GM19467 (cell line): ENCODE data around the gene HORMAD2.
"Not testable (repeated sequence)": the region's sequence is repeated elsewhere in the genome, so short reads cannot be mapped to it uniquely, and the experiment has no call there.

ENCODE experiments used
- ATAC-seq: cut with Tn5 transposase; IDR thresholded peaks from one replicate; pipeline ENCODE4 v1.9.1; 2021; ENCODE audit warnings: mild to moderate bottlenecking, moderate library complexity; ENCODE audit not compliant: unreplicated experiment

HORMAD2 gene

DNA sequence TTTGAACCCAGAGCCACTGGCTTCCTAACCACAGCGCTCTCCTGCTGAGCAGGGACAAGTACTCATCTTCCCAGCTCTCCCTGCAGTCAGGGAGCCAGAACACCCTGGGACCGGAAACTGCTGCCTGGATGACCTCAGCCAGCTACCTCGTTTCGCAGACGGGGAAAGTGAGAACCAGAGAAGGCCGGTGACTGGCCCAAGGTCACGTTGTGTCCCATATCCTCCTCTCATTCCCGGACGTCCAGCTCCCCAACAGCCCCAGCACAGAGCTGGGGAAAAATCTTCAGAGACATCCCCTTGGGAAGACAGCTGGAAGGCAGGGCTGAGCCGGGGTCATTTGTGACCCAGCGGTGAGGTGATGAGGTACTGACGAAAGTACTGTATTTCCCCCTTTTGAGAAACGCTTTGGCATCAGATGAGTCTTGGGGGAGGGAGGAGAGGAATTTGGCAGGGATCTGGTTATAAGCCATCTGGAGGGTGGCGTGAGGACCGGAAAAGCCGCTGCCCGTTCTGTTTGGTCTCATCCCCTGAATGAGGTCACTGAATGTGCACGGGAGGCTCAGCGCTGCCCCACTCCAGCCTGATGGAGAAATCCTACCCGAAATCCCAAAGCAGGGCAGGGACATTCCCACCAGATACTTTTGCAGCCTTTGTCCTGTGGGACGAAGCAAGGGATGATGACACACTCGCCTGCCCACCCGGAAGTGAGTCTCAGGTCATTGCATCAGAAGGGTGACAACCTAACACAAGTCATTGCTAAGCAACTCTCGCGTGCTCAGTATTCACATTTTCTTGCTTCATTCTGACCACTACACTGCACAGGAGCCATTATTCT lies 125.2 kb downstream of the HORMAD2 start:
- no peak for ATAC-seq

DNA sequence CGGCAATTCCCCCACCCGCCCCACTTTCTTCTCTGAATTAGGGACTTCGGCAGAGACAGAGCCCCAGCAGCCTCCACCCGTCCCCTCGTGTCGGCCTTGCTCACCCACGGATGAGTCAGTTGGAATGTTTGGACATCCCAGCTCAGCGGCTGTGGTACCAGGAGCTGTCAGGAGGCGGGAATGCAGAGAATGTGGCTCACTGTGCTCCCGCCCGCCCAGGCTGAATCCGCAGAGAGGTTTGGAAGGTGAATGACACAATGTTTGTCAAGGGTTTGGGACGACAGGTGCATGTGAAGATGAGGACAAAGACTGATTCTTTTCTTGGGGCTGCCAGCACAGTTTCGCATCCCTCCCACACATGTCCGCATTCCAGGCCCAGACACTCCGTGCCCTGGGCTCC lies 126.7 kb downstream of the HORMAD2 start:
- no peak for ATAC-seq

DNA sequence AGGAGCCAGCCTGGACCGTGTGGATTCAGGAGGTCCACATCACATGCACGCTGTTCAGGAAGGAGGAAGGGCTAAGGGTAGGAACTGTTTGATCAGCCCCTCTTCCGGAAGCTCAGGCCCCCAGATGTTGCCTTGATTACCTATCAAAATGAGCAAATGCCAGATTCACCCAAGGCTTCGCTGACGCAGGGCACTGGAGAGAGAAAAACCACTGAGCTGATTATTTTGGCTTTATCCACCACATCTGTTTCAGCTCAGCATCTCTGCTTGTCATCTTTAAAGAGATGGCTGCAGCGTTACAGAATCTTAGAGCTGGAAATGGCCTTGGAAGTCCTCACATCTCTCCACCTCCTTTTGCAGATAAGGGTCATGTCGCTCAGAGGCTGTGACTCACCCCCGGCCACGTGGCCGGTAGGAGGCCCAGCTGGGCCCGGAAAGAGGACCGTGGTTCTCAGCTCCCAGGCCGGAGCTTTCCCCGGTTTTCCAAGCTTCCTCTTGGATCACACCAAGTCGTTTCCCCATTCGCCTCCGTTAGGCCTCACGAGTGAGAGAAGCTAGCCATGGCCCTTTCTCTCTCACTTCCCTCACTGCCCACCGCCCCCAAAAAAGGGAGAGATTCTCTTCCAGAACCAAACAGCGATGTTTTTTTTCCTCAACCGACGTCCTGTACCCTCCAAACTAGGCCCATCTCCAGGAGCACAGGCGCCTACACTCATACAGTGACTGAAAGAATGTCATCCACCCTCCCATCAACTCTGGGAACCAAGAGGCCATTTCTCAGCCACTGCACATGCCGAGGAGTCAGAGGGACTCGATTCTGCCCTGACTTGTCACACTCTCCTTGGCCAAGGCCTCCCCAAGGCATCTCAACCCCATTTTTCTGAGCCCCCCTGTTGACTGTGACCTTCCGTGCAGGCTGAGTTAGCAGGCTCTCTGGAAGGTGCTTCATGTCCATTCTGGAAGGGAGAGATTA lies 128.7 kb downstream of the HORMAD2 start:
- no peak for ATAC-seq

DNA sequence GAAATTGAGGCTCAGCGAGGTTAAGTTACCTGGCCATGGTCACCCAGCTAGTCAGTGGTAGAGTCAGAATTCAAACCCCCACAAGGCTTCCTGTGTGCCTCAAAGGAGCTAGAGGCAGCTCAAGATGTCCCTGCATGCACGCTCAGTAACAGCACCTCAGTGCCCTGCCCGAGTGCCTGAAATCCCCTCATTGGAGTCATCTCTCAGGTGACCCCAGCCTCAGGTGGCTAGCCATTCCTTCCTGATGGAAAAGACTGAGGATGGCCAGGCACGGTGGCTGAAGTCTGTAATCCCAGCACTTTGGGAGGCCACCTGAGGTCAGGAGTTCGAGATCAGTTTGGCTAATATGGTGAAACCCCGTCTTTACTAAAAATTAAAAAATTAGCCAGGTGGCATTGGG lies 129.4 kb downstream of the HORMAD2 start:
- no peak for ATAC-seq

DNA sequence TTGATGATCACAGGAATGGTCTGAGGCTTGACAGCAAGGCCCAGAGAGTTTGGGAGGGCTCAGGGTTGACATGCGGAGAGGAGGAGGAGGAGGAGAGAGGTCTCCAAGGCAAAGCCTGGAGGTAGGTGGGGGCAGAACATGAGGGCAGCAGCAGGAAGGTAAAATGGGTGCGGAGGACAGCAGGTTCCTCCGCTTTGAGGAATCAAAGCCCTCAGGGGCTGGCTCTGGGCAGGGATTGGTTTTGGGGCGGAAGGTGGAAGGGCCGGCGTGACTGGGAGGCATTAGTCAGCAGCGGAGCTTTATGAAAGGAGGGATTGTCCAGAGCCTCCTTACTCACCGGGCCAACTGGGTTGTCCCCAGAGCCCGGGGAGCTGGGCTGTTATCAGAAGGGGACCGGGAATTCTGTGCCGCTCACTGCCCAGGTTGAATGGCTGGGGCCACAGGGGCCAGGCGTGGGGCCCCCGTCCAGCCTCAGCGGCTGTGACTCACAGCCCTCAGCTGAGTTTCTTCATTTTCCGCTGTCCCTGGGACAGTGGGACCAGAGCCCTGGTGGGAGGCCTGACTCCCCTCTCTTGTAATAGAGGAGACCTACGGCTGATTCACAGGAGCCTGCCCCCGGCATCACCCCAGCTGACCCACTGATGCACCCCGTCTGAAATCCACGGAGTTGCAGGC lies 130.1 kb downstream of the HORMAD2 start:
- ATAC-seq = no peak

DNA sequence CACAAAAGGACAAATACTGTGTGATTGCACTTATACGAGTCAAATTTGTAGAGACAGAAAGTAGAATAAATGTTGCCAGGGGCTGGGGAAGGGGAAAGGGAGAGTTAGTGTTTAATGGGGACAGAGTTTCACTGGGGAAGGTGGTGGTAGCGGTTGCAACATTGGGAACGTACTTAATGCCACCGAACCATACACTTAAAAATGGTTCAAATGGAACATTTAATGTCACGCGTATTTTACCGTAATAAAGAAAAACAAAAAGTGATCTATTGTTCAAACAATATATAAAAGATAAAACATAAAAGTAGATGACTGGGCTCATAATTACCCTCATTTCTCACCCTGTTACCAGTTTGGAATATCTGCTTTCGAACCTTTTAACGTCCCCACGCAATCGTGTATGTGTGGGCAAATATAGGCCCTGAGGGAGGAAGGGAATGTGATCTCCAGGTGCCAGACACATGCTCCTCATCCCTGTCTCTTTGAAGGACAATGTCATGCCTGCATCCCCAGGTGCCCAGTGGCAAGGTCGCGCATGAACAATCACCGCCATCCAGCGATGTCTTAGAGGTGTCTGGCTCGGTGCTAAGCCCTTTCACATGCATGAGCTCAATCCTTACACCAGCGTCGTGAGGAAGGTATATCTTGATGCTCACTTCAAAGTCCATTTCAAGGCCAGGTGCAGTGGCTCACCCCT lies 131.0 kb downstream of the HORMAD2 start:
- no peak for ATAC-seq

DNA sequence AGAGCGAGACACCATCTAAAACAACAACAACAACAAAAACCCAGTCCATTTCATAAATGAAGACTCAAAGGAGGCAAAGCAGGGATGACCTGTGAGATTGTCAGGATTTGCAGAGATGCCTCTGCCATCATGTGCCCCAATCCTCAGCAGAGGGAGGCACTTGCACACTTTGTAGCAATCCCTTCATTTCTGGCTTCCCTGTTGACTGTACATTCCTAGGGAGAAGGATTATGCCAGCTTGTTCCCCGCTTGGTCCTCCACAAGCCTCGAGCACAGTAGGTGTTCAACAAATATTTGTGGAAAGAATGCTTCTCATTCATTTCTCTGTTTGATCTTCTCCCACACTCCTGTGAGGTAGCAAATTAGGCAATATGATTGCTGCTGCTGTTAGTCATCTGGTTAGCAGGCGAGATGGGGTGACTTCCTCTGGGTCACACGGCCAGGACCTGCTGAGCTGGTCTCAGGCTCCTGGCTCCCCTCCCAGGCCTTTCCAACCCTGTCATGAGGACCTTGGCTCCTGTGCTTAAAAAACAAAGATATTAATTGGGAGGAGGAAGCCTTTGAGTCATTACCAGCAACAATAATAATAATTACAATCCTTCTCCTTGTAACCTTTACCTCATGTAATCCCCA lies 132.2 kb downstream of the HORMAD2 start:
- ATAC-seq = no peak

DNA sequence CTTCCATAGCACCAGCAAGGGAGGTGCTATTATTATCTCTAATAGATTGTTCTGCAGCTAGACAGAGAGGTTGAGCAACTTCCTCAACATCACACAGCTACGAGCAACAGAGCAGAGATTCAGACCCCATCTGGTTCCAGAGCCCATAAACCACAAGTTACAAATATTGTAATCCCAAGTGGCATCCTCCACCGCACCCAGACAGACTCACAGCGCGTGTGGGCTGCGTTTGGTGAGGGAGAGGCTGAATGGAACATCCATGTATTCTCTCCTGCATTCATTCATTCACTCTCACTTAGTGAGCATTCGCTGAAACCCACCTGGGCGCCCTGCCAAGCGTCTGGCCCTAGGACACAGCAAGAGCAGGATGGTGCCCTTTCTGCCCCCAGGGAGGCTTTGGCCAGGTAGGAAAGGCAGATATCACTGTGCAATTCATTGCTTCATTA lies 132.8 kb downstream of the HORMAD2 start:
- ATAC-seq = no peak

DNA sequence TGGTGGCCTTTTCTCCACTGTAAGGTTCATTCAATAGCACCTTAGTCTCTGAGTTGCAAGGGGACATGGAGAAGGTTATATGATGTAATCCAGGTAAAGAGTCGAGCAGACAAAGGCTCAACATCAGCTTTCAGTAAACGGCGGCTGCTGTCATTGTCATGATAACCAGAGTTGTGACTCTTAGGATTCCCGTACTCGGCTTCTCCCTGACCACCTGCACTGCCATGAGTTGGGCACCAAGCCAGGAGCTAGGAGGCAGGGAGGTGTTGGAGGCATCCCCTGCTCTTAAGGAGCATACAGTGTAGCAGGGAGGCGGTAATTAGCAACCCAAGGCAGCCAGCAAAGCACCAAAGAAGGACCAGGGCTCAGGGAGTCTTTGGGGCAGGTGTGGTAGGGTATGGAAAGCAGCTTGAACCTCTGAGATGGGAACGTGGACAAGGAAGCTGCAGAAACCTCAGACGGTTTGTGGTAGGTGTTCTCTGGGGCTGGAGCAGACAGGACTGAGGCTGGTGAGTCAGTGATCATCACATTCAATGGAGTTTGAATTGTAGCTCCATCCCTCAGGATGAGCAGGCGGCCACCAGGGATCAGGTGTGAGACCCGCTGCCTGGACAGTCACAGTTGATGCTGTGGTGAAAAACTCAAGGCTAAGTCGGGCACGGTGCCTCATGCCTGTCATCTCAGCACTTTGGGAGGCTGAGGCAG lies 134.6 kb downstream of the HORMAD2 start:
- no peak for ATAC-seq

DNA sequence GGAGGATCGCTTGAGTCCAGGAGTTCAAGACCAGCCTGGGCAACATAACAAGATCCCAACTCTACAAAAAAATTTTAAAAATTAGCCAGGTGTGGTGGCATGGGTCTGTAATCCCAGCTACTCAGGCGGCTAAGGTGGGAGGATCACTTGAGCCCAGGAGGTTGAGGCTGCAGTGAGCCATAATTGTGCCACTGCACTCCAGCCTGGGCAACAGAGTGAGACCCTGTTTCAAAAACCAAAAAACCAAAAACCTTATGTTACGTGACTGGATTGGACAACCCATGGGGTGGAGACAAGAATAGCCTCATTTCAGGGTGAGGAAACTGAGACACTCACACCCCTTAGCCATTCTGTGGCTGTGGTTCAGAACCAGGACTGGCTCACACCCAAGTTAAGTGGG lies 136.0 kb downstream of the HORMAD2 start:
- ATAC-seq = not testable (repeated sequence)

DNA sequence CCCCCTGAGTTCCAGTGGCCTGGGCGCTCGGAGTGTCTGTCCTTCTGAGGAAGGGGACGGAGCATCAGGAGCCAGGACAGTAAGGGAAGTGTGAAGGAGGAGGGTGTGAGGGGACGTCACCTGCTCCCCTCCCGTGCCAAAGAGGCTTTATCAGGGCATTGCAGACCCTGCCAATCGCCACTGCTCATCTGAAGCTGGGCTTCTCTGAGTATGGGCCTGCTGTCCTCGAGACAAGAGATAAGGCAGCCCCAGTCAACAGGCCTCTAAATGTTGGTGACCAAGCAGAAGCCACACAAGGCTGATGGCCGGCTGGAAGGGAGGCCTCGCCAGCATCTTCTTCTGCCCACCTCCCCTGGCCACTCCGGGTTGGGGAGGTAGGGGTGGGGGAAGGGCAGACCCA lies 136.4 kb downstream of the HORMAD2 start:
- ATAC-seq = no peak

DNA sequence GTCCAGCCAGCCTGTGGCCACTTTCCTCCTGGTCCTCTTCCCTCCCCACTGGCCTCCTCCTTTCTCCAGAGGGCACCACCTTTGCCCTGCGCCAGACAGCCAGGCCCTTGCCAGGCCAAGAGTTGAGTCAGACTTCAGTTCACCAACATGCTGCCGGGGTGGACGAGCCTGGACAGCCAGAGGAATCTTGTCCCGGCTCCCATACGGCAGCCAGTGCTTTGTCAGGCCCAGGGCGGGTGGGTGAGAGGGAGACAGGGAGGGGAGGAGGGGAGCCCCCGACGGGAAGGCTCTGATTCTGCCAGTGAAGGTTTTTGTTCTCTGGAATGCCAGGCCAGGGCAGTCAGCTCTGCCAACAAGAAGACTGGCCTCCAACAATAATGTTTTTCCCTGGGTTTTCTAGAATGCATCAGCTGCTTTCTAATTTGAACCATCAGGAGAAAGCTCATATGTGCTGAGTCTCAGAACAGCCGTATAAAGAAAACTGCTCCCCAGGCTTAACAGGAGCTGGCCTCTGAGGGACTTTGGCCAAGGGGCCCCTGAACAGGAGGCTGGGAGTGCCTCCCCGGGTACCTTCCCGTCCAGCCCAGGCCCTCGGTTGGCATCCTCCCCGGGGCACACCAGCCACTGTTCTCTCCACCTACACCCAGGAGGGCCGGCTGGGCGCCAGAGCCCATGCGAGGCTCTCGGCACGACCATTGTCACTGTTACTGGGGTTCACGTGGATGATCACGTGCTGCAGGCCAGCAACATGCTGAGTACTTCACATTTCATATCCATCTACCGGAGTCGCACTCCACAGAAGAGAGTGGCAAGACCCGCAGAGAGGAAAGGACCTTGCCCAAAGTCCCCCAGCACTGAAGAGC lies 137.7 kb downstream of the HORMAD2 start:
- no peak for ATAC-seq

DNA sequence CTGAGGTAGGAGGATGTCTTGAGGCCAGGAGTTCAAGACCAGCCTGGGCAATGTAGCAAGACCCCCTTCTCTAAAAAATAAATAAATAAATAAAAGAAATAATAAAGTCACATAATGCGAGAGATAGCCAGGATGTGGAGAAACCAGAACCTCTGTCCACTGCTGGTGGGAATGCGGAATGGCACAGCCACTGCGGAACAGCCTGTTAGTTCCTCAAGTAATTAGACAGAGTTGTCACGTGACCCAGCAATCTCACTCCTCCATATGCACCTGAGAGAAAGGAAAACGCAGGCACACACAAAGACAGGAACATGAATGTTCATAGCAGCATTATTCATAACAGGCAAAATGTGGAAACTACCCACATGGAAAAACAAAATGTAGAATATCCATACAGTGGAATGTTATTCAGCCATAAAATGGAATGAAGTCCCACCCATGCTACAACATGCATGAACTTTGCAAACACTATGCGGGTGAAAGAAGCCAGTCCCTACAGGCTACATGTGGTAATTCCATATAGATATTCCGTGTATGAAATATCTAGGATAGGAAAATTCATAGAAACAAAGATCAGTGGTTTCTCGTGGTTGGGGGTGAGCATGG lies 138.9 kb downstream of the HORMAD2 start:
- no peak for ATAC-seq

DNA sequence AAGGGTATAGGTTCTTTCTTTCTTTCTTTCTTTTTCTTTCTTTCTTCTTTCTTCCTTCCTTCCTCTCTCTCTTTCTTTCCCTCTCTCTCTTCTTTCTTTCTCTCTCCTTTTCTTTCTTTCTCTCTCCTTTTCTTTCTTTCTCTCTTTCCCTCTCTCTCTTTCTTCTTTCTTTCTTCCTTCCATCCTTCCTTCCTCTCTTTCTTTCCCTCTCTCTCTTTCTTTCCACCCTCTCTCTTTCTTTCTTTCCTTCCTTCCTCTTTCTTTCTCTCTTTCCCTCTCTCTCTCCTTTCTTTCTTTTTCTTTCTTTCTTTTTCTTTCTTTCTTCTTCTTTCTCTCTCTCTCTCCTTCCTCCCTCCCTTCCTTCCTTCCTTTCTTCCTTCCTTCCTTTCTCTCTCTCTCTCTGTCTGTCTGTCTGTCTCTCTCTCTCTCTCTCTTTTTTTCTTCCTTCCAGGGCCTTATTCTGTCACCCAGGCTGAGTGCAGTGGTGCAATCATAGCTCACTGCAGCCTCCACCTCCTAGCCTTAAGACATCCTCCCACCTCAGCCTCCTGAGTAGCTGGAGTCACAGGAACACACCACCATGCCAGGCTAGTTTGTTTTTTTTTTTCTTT lies 139.5 kb downstream of the HORMAD2 start:
- no peak for ATAC-seq

DNA sequence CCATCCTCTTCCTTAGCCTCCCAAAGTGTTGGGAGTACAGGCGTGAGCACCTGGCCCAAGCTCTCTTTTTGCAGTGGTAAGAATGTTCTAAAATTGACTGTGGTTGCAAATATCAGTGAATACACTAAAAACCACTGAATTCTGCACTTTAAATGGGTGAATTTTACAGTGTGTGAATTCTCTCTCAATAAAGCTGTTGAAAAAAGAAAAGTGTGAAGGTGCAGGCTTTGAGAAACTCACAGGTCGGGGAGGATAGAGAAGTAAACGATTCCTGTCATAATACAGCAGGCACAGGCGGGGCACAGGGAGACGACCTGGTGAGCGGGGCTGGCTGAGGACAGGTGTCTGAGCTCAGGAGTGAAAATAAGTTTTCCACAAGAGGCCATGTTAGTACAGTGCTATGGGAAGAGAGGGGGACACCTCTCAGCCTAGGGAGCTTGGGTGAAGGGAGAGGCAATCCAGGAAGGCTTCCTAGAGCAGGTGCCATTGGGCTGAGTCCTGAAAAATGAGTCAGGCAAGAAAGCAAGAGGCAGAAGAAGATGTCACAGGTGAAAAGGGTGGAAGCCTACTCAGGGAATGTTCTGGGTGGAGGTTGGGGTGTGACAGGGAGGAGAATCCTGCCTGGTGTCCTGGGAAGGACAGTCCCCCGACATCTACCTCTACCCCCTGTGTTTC lies 140.2 kb downstream of the HORMAD2 start:
- ATAC-seq = no peak

DNA sequence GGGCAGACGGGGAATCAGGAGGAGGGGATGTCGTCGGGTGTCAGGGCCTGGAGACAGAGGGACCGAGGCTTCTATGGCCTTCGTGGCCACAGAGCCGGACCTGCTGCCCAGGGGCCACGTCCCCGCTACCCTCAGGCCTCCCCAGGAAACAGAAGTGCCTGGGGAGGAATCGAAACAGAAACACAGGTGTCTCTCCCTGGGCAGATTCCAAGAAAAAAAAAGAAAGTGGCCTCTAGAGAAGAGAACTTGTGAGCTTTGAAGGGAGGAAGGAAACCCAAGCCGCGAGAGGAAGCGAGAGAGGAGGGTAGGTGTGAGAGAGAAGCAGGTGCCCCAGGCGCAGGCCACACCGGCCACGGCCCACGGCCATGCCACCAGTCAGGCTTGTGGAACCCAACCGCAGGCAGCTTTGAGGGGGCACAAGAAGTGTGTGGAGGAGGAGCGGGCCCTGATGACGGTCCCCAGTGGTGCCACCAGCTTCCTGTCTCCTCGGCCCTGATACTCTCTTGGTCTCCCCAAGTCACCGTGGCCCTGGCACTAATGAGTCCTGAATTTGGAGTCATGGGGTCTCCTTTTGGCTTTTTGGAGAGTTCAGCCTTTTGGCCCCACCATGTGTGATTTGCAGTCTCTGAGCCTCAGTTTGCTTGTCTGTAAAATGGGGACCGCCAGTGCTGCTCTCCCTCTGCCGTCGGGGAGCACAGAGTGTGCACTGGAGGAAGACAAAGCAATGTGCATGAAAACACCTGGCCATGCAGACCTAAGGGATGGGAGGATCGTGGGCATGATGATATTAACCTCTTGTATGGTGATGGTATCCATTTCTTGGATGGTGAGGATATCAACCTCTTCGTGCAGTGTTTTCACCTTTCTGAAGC lies 141.1 kb downstream of the HORMAD2 start:
- no peak for ATAC-seq
